ENCODE results near the gene IGSF22.

The IGSF22 gene

DNA sequence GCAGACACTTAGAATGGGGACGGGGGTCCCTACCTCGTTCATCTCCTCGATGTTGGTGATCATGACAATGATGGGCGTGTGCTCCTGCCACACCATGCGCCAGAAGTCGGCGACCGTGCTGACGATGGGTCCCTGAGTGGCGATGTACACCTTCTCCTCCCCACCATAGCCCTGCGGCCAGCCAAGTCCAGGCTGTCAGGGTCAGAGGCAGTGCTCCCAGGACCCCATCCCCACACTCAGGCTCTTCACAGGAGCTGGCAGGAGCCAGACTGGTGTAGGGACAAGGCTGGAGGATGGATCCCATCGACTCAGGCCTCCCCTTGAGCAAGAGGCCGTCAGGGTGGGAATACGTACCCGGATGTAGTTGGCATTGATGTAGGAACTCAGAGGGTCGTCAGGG lies 7.2 kb upstream of the IGSF22 start:
- no peaks in the 10 kb centered on the region for H3K27me3 ChIP-seq (ENCODE audit: insufficient read depth, low read depth, severe bottlenecking)
- no peak for DNase-seq
- TF ChIP-seq, protein P1, sequence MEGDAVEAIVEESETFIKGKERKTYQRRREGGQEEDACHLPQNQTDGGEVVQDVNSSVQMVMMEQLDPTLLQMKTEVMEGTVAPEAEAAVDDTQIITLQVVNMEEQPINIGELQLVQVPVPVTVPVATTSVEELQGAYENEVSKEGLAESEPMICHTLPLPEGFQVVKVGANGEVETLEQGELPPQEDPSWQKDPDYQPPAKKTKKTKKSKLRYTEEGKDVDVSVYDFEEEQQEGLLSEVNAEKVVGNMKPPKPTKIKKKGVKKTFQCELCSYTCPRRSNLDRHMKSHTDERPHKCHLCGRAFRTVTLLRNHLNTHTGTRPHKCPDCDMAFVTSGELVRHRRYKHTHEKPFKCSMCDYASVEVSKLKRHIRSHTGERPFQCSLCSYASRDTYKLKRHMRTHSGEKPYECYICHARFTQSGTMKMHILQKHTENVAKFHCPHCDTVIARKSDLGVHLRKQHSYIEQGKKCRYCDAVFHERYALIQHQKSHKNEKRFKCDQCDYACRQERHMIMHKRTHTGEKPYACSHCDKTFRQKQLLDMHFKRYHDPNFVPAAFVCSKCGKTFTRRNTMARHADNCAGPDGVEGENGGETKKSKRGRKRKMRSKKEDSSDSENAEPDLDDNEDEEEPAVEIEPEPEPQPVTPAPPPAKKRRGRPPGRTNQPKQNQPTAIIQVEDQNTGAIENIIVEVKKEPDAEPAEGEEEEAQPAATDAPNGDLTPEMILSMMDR (IDR thresholded peaks at IDR 0.05; ENCODE audit: low read depth, low read length) = no peak
- H3K4me3 ChIP-seq (ENCODE audit: low read depth, low read length) = no peak overlapping the region
- no peaks in the 10 kb centered on the region for H3K36me3 ChIP-seq
- no peak overlapping the region for H3K27ac ChIP-seq
- H3K9me3 ChIP-seq (ENCODE audit: severe bottlenecking) = no peaks in the 10 kb centered on the region

DNA sequence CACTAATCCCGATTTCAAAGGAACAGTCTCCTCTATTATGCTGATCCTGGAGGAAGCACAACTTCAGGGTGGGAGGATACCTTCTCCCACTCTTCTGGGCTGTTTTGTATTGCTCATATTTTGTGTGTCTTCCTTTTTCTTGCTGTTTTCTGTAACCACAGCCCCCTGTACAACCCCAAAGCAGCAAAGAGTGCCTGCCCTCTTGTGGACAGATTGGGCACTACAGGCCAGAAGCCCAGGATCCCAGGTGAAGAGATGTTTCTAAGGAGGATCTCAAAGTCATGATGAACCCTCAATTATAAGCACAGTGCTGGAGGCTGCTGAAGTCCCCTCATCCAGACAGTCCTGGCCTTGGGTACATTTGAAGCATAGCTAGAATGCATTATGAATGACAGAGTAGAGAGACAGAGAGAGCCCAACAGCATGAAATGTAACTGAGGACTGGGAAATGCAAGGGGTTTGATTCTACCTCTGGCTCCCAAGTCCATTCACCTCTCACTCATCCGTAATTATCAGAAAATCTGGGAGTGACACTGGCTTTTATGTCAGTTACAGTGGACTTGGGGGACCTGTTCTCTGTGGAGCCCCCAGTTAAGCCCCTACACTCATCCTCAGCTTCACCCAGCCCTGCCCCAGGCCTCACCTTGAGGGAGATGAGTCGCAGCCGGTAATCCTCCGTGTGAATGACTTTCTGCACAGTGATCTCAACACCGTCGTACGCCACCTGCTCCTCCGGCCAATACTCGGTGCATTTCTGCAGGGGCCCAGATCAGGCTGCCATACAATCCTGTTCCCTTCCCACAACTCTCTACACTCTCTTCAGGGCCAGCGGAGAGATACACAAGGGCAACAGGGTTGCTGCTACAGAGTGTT lies 6.2 kb upstream of the IGSF22 start:
- TF ChIP-seq, protein P1 (IDR thresholded peaks at IDR 0.05; ENCODE audit: low read depth, low read length) = peak; percentile 87

DNA sequence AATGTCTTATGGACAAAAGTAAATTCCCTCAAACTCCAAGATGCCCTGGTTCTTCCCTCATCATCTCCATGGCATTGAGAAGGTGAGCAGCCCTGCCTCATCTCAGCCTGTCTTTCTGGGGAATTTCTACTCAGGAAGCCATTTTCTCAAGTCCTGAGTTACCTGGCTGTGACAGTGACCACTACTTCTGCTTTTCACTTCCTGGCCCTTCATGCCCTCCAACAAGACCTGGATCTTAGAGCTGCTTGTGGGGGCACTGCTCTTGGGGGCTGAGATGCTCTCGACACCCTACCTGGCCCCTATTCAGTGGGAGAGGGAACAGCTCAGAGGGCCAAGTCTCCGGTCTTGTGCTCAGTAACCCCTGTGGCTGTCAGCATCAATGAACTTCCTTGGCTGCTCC lies 5.5 kb upstream of the IGSF22 start:
- H3K4me3 ChIP-seq (ENCODE audit: low read depth, low read length) = no peak overlapping the region
- H3K9me3 ChIP-seq (ENCODE audit: severe bottlenecking) = no peaks in the 10 kb centered on the region
- no peak for DNase-seq
- TF ChIP-seq, protein P1 (IDR thresholded peaks at IDR 0.05; ENCODE audit: low read depth, low read length) = no peak
- H3K36me3 ChIP-seq = no peaks in the 10 kb centered on the region
- no peaks in the 10 kb centered on the region for H3K27me3 ChIP-seq (ENCODE audit: insufficient read depth, low read depth, severe bottlenecking)
- no peak overlapping the region for H3K27ac ChIP-seq

More for the DNA sequence above, 6.2 kb upstream of the IGSF22 start:
- Histone ChIP-seq H3K27ac (no peak overlapping the region), H3K9me3 (ENCODE audit: severe bottlenecking) (no peaks in the 10 kb centered on the region), H3K36me3 (no peaks in the 10 kb centered on the region), H3K4me3 (ENCODE audit: low read depth, low read length) (no peak overlapping the region), H3K27me3 (ENCODE audit: insufficient read depth, low read depth, severe bottlenecking) (no peaks in the 10 kb centered on the region)
- peak; percentile 66 for DNase-seq

DNA sequence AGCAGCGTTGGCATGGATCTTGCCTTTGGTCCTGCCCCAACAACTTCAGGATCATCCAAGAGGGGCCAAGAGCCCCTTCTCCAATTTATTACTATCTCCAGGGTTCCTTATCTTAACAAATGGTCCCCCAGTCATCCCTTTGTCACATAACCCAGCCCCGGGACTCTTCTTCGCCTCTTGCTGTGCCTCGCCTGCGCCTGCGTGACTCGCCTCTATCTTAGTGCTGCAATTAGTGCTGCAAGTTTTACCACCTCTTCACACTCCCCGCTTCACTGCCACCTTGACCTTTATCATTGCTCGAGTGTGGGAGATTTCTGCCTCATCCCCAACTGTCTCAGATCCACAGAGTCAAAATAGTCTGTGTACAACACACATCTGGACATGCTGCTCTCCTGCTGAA lies 4.0 kb upstream of the IGSF22 start:
- no peaks in the 10 kb centered on the region for H3K27me3 ChIP-seq (ENCODE audit: insufficient read depth, low read depth, severe bottlenecking)
- TF ChIP-seq, protein P1 (IDR thresholded peaks at IDR 0.05; ENCODE audit: low read depth, low read length) = no peak
- DNase-seq = no peak
- H3K27ac ChIP-seq = no peak overlapping the region
- H3K36me3 ChIP-seq = no peaks in the 10 kb centered on the region
- no peaks in the 10 kb centered on the region for H3K9me3 ChIP-seq (ENCODE audit: severe bottlenecking)
- H3K4me3 ChIP-seq (ENCODE audit: low read depth, low read length) = no peak overlapping the region

DNA sequence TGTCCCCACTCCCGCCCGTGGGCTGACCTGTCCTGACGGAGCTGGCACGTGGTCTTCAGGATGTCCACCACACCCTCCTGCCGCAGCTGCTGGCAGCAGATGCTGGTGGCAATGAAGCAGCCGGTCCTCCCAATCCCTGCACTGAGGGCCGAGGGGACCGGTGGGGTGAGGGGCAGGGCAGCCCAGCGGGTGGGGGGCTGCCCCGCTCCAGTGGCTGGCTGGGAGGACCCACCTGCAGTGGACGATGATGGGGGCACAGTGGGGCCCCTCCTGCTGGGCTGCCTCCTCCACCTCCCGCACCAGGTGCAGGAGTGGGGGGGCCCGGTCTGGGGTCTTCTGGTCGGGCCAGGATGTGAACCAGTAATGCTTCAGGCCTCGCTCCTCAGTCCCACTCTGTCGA lies 3.4 kb upstream of the IGSF22 start:
- no peaks in the 10 kb centered on the region for H3K36me3 ChIP-seq
- H3K27ac ChIP-seq = no peak overlapping the region
- no peak overlapping the region for H3K4me3 ChIP-seq (ENCODE audit: low read depth, low read length)
- H3K9me3 ChIP-seq (ENCODE audit: severe bottlenecking) = no peaks in the 10 kb centered on the region
- DNase-seq = no peak
- H3K27me3 ChIP-seq (ENCODE audit: insufficient read depth, low read depth, severe bottlenecking) = no peaks in the 10 kb centered on the region
- TF ChIP-seq, protein P1 (IDR thresholded peaks at IDR 0.05; ENCODE audit: low read depth, low read length) = no peak

Data from WERI-Rb-1 (cell line).